ENCODE results near the gene LRRC8B. TPM values are rescaled to one million over a fixed set of nuclear protein-coding genes. Genes with fewer than 3 reads are reported as not detected.
A peak's percentile ranks its signal among the peaks of the same experiment; 100 is the strongest.

LRRC8B gene
- total and polyA plus RNA-seq, 9 of the 15 experiments (the other 6 are each of a cell fraction or from before 2014, with no cell fraction given): 4.3 to 43.7 (median 14.4) TPM

DNA sequence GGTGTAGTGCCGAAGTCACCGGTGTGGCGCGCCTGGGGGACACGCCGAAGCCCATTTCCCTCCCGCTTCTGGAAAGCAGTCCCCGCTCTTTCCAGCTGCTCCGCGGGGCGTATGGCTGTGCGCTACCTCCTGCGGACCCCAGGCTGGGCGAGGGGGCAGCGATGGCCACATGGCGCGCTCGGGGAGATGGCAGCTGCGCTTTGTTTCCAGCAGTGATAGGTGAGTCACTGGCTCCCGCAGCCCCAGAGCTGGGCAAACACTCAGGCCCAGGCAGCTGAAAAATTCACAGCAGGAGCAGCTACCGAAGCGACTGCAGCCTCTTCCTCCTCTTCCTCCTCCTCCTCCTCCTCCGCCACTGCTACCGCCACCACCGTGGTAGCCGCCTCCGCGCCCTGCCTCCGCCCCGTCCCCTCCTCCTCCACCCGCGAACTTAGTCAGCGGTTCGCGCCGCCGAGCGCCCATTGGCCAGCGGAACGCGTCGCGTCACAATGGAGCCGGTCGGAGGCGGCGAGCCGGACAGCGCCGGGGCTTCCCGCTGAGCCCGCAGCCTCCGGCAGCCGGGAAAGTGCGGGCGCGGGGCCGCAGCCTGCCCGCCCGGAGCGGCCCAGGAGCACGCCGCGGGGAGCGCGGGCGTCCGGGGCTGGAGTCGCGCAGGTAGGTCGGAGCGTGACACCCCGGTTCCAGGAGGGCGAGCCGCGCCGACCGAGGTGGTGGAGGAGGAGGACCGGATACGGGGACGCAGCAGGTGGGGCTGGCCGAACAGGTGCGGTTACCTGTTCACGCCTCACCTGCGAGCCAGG is at the start of gene LRRC8B (continued):
- peak; percentile 89 for TF ChIP-seq E2F1 (CRISPR knock-in tag; IDR thresholded peaks at IDR 0.05)

- ATAC-seq: no peak
- no peaks in the 10 kb centered on the region for H3K36me3 ChIP-seq (ENCODE audit: control insufficient read depth, insufficient read depth, low read length)
- H3K9me1 ChIP-seq (ENCODE audit: control insufficient read depth, insufficient read depth, low read length): no peaks in the 10 kb centered on the region
- H3K79me2 ChIP-seq (ENCODE audit: control insufficient read depth, insufficient read depth, low read length): no peaks in the 10 kb centered on the region
- ChIA-PET POLR2A (no interaction called here), CTCF (ENCODE audit: low intra/inter-chr PET ratio) (no interaction called here)
- H3K4me2 ChIP-seq (ENCODE audit: insufficient read depth, low read length): no peak overlapping the region
- H2AFZ ChIP-seq (ENCODE audit: low read depth, low read length): no peak overlapping the region
- no peak overlapping the region for H3K4me3 ChIP-seq
- H3K9ac ChIP-seq (ENCODE audit: insufficient read depth in 1 of 2, low read depth in 2 of 2, low read length in 2 of 2): no peak overlapping the region
- 6% methylated on average over 1 of the region's 1 CpG for WGBS (ENCODE audit: insufficient coverage, low coverage, missing lambda C conversion rate)
- DNase-seq (ENCODE audit: extremely low read depth in 1 of 4, low spot score in 3 of 4): no peak
- in situ Hi-C loops (cut with MboI) (loop anchor here (5.0 kb wide), 1 partner anchor 127 kb away; no protein-coding TSS in a partner anchor), intact Hi-C loops (cut with micrococcal nuclease) (no loop called here)
- no TSS peak for BruUV-seq (replicated peaks)
- H3K27ac ChIP-seq (ENCODE audit: extremely low read depth, low read depth, low read length): no peak overlapping the region
- H3K27me3 ChIP-seq (ENCODE audit: control insufficient read depth in 2 of 2, insufficient read depth in 2 of 2, low read length in 2 of 2): no peaks in the 10 kb centered on the region
- no peaks in the 10 kb centered on the region for H3K4me1 ChIP-seq (replicated peaks in 1 of 2; ENCODE audit: control insufficient read depth in 2 of 2, insufficient read depth in 2 of 2, low read length in 2 of 2)
- no peaks in the 10 kb centered on the region for H3K9me3 ChIP-seq (replicated peaks; ENCODE audit: control insufficient read depth, insufficient read depth, low read depth, low read length)
- no peaks in the 10 kb centered on the region for H4K20me1 ChIP-seq (replicated peaks; ENCODE audit: control insufficient read depth, insufficient read depth, low read length)
- FAIRE-seq: no peak
- no peak for TF ChIP-seq ARID1B (IDR thresholded peaks at IDR 0.05)
- TF ChIP-seq, protein P1, sequence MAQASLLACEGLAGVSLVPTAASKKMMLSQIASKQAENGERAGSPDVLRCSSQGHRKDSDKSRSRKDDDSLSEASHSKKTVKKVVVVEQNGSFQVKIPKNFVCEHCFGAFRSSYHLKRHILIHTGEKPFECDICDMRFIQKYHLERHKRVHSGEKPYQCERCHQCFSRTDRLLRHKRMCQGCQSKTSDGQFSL (CRISPR knock-in tag; IDR thresholded peaks at IDR 0.05): no peak
- TF ChIP-seq, protein P1 (tag; IDR thresholded peaks at IDR 0.05): no peak
Observed at GRCh38 chr1:89475269-89475668, 49.4 kb upstream of the LRRC8B start.
